A673 (cell line): ENCODE results near the gene FCHSD2.

Experiments used
- CTCF ChIP-seq: fragments of 300-800, 200-600 bp; sonication (generic); conservative IDR thresholded peaks from 2 replicates; pipeline ENCODE4 v1.5.1; 2017; ENCODE audit warnings: low read depth, mild to moderate bottlenecking, antibody characterized with exemption, low read length, moderate library complexity, mixed read lengths
- EZH2 ChIP-seq: fragments of 200-600 bp; sonication (generic); IDR thresholded peaks from 2 replicates; pipeline ENCODE4 v1.6.1; 2017; ENCODE audit warnings: borderline replicate concordance, low read depth, mild to moderate bottlenecking, mixed read lengths, antibody characterized with exemption, low read length; ENCODE audit not compliant: poor library complexity, severe bottlenecking

- TF ChIP-seq CTCF (no peak), EZH2 (no peak)
Measured at GRCh38 chr11:72953637-72954036, 188.5 kb downstream of the FCHSD2 start.
